SU-DHL-6 (cell line): ENCODE measurements around the gene AVPR2.

Source experiments
- CTCF ChIP-seq: fragments of 200-600 bp; sonication (generic); IDR thresholded peaks from one replicate; pipeline ENCODE4 v1.5.1; 2017; ENCODE audit warnings: antibody characterized with exemption, mild to moderate bottlenecking, low read length, moderate library complexity; ENCODE audit not compliant: insufficient read depth, poor library complexity, severe bottlenecking
- EZH2phosphoT487 ChIP-seq: fragments of 200-600 bp; sonication (generic), shearing (Covaris generic); conservative IDR thresholded peaks from 2 replicates; pipeline ENCODE4 v1.6.1; 2018; ENCODE audit warnings: mild to moderate bottlenecking, antibody characterized with exemption, low read length, moderate library complexity, mixed read lengths

GRCh38 chrX:153874085-153874365, 30.4 kb upstream of the AVPR2 start:
- TF ChIP-seq CTCF (no peak), EZH2phosphoT487 (no peak)
